ENCODE data around the gene LAMTOR2.

LAMTOR2 gene

GRCh38 chr1:156099282-156099681, 44.7 kb downstream of the LAMTOR2 start:
- no peak for DNase-seq

GRCh38 chr1:156100205-156100995, 45.8 kb downstream of the LAMTOR2 start:
- DNase-seq: no peak

GRCh38 chr1:156101880-156102279, 47.3 kb downstream of the LAMTOR2 start:
- no peak for DNase-seq

GRCh38 chr1:156102633-156103511, 48.3 kb downstream of the LAMTOR2 start:
- DNase-seq: no peak

- peak; percentile 11 for DNase-seq
These were observed 49.0 kb downstream of the LAMTOR2 start for GRCh38 chr1:156103521-156103947.

- DNase-seq: peak; percentile 72
These were observed 49.7 kb downstream of the LAMTOR2 start for GRCh38 chr1:156104065-156104810.

- DNase-seq: no peak
These were observed 50.6 kb downstream of the LAMTOR2 start for GRCh38 chr1:156104861-156105832.

GRCh38 chr1:156106624-156107488, 52.3 kb downstream of the LAMTOR2 start:
- peak; percentile 64 for DNase-seq

- no peak for DNase-seq
These were observed 53.5 kb downstream of the LAMTOR2 start for GRCh38 chr1:156108057-156108456.
